GM12891 (cell line): ENCODE measurements around the gene BDH1.

ENCODE experiments used
- PAX5 ChIP-seq: IDR thresholded peaks from 2 replicates; pipeline ENCODE4 v1.6.1; 2011; ENCODE audit warnings: low read length, moderate library complexity, mild to moderate bottlenecking; ENCODE audit not compliant: insufficient read depth, severe bottlenecking
- POLR2A ChIP-seq: IDR thresholded peaks from 2 replicates; pipeline ENCODE4 v1.6.1; 2011; ENCODE audit warnings: low read depth, low read length, control low read depth
- POLR2AphosphoS5 ChIP-seq: IDR thresholded peaks from 2 replicates; pipeline ENCODE4 v1.6.1; 2011; ENCODE audit warnings: low read depth, low read length, control low read depth
- TAF1 ChIP-seq: IDR thresholded peaks from 2 replicates; pipeline ENCODE4 v1.6.1; 2011; ENCODE audit warnings: low read depth, low read length, control low read depth

GRCh38 chr3:197545101-197545500 lies 10.7 kb downstream of the BDH1 start:
- no peak for TF ChIP-seq TAF1
- no peak for TF ChIP-seq POLR2A
- TF ChIP-seq PAX5 = no peak
- no peak for TF ChIP-seq POLR2AphosphoS5
